LNCaP clone FGC (cell line): Measurements from ENCODE around the gene IL17RC.
A peak's percentile ranks its signal among the peaks of the same experiment; 100 is the strongest.
"Not testable (repeated sequence)": the region's sequence is repeated elsewhere in the genome, so short reads cannot be mapped to it uniquely, and the experiment has no call there.

Experiments used
- DNase-seq: peaks from one replicate; pipeline ENCODE4 v3.0.0-alpha.2; 2011; ENCODE audit warnings: low read depth
- H3K4me3 ChIP-seq: 2 replicates; pipeline ENCODE4 v1.5.1; 2011; ENCODE audit warnings: mild to moderate bottlenecking, low read depth, low read length, control low read depth
- TF ChIP-seq, protein P1 (sequence below): IDR thresholded peaks from 2 replicates; pipeline ENCODE4 v1.5.1; 2012; ENCODE audit warnings: mild to moderate bottlenecking; ENCODE audit not compliant: control insufficient read depth, insufficient read depth; ENCODE audit errors: extremely low read depth

The IL17RC gene

GRCh38 chr3:9887480-9887879 lies 29.4 kb upstream of the IL17RC start:
- H3K4me3 ChIP-seq: no peak overlapping the region
- DNase-seq: no peak
- TF ChIP-seq, protein P1, sequence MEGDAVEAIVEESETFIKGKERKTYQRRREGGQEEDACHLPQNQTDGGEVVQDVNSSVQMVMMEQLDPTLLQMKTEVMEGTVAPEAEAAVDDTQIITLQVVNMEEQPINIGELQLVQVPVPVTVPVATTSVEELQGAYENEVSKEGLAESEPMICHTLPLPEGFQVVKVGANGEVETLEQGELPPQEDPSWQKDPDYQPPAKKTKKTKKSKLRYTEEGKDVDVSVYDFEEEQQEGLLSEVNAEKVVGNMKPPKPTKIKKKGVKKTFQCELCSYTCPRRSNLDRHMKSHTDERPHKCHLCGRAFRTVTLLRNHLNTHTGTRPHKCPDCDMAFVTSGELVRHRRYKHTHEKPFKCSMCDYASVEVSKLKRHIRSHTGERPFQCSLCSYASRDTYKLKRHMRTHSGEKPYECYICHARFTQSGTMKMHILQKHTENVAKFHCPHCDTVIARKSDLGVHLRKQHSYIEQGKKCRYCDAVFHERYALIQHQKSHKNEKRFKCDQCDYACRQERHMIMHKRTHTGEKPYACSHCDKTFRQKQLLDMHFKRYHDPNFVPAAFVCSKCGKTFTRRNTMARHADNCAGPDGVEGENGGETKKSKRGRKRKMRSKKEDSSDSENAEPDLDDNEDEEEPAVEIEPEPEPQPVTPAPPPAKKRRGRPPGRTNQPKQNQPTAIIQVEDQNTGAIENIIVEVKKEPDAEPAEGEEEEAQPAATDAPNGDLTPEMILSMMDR: no peak

GRCh38 chr3:9888540-9888939 lies 28.4 kb upstream of the IL17RC start:
- H3K4me3 ChIP-seq: no peak overlapping the region
- TF ChIP-seq, protein P1: no peak
- DNase-seq: no peak

DNA sequence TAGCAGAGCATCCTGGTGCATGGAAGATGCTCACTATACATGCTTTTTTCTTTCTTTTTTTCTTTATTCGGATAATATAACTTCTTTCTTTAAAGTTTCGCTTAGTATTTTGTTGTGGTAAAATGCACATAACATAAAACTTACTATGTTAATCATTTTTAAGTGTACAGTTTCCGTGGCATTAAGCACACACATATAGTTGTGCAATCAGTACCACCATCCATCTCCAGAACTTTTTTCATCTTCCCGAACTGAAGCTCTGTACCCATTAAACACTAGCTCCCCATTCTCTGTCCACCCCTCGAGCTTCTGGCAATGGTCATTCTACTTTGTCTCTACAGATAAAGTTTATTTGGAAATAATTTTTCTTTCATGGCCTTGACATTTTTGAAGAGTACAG lies 27.5 kb upstream of the IL17RC start:
- TF ChIP-seq, protein P1: no peak
- DNase-seq: no peak

GRCh38 chr3:9890249-9891071 lies 26.4 kb upstream of the IL17RC start, which contains the start of gene JAGN1:
JAGN1 (plus strand) TSS chr3:9890610; CDS start chr3:9890723, 113 bp downstream.
- peak within 1 kb of the TSS; percentile 84 for H3K4me3 ChIP-seq
- TF ChIP-seq, protein P1: no peak; the same call in 1 of the 2 replicates
- DNase-seq: no peak

More for the DNA sequence above, 27.5 kb upstream of the IL17RC start:
- H3K4me3 ChIP-seq: no peak overlapping the region

GRCh38 chr3:9891072-9891622 lies 25.8 kb upstream of the IL17RC start:
- no peak for DNase-seq

GRCh38 chr3:9893739-9894138 lies 23.2 kb upstream of the IL17RC start:
- no peak overlapping the region for H3K4me3 ChIP-seq
- no peak for DNase-seq
- TF ChIP-seq, protein P1: no peak

More at GRCh38 chr3:9891072-9891622, 25.8 kb upstream of the IL17RC start:
- TF ChIP-seq, protein P1: no peak
- peak overlapping the region; percentile 84 for H3K4me3 ChIP-seq

- not testable (repeated sequence) for DNase-seq, H3K4me3 ChIP-seq
These were observed 21.2 kb upstream of the IL17RC start for GRCh38 chr3:9895715-9896114.

DNA sequence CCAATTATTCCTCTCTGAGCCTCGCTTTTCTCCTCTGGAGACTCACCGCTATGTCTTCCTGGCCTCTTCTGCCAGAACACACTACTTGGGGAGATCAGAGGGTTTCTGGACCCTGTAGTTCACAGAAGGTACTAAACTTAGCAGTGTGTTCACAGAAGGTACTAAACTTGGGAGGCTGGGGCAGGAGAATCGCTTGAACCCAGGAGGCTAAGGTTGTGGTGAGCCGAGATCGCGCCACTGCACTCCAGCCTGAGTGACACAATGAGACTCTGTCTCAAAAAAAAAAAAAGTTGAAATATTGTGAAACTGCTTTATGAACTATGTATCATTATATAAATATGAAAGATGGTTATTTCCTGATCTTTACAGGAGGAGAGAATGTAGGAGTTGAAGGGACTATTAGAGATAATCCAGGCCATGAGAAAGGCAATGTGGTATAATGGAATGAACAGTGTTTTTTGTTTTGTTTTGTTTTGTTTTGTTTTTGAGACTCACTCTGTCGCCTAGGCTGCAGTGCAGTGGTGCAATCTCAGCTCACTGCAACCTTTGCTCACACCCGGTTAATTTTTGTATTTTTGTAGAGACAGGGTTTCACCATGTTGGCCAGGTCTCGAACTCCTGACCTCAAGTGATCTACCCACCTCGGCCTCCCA lies 20.0 kb upstream of the IL17RC start:
- DNase-seq, H3K4me3 ChIP-seq: not testable (repeated sequence)
